RWPE2 (cell line): ENCODE results near the gene NOL4L.

Experiments used
- ATAC-seq: fragments of 200-7000 bp; cut with Tn5 transposase; 3 replicates; pipeline ENCODE4 v1.9.1; 2021; ENCODE audit warnings: low read depth
- DNase-seq: peaks from one replicate; pipeline ENCODE4 v3.0.0-alpha.2; 2020; ENCODE audit warnings: low spot score
- H3K27ac ChIP-seq: fragments of 450-650 bp; 2 replicates; pipeline ENCODE4 v1.5.1; 2017; ENCODE audit warnings: mild to moderate bottlenecking; ENCODE audit not compliant: poor library complexity, severe bottlenecking
- H3K27me3 ChIP-seq: fragments of 250-450 bp; sonication (Bioruptor Pico); 2 replicates; pipeline ENCODE4 v1.5.1; 2021; ENCODE audit warnings: mild to moderate bottlenecking, moderate library complexity; ENCODE audit not compliant: insufficient read depth, poor library complexity, severe bottlenecking
- H3K36me3 ChIP-seq: fragments of 250-450 bp; sonication (Bioruptor Pico); 2 replicates; pipeline ENCODE4 v1.5.1; 2020; ENCODE audit warnings: low read depth, mild to moderate bottlenecking, moderate library complexity
- H3K4me1 ChIP-seq: fragments of 250-450 bp; sonication (Bioruptor Pico); 2 replicates; pipeline ENCODE4 v1.5.1; 2021; ENCODE audit warnings: mild to moderate bottlenecking, moderate library complexity; ENCODE audit not compliant: insufficient read depth, poor library complexity, severe bottlenecking
- H3K4me3 ChIP-seq: fragments of 250-450 bp; sonication (Bioruptor Pico); 2 replicates; pipeline ENCODE4 v1.5.1; 2021; ENCODE audit warnings: mild to moderate bottlenecking, moderate library complexity; ENCODE audit not compliant: severe bottlenecking
- H3K9me3 ChIP-seq: fragments of 250-450 bp; sonication (Bioruptor Pico); 2 replicates; pipeline ENCODE4 v1.5.1; 2021; ENCODE audit warnings: mild to moderate bottlenecking, moderate library complexity; ENCODE audit not compliant: severe bottlenecking
- TF ChIP-seq, protein P1 (sequence below): fragments of 450-650 bp; IDR thresholded peaks from one replicate; pipeline ENCODE4 v1.5.1; 2017; ENCODE audit warnings: mild to moderate bottlenecking, moderate library complexity; ENCODE audit not compliant: poor library complexity, severe bottlenecking

NOL4L gene

DNA sequence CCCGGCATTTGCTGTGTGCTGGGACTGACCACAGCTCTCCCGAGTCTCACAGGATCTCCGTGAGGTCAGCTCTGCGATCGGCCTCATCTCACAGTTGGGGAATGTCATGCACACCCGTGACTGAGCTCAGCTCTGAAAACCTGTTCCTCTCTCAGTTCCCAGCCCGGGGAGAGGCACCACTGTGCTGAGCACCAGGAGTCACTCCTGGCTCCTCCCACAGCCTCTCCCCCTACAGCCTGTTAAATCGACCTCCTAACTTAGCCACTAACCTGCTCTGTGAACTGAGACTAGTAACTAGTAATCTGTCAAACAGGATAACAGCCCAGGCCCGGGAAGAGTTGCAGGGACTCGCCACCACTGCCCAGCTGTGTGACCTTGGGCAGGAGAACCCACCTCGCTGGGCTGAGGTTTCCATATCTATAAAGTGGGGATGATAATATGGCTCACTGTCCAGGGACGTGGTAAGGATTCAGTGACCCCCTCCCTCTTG, 20.1 kb upstream of the NOL4L start:
- H3K27ac ChIP-seq, result no peak overlapping the region
- ATAC-seq, result no peak
- H3K27me3 ChIP-seq, result peaks cover 17% of the 10 kb centered on the region
- peak; percentile 79 for DNase-seq
- H3K36me3 ChIP-seq, result no peaks in the 10 kb centered on the region
- no peak overlapping the region for H3K4me3 ChIP-seq
- no peaks in the 10 kb centered on the region for H3K4me1 ChIP-seq
- no peaks in the 10 kb centered on the region for H3K9me3 ChIP-seq
- TF ChIP-seq, protein P1, sequence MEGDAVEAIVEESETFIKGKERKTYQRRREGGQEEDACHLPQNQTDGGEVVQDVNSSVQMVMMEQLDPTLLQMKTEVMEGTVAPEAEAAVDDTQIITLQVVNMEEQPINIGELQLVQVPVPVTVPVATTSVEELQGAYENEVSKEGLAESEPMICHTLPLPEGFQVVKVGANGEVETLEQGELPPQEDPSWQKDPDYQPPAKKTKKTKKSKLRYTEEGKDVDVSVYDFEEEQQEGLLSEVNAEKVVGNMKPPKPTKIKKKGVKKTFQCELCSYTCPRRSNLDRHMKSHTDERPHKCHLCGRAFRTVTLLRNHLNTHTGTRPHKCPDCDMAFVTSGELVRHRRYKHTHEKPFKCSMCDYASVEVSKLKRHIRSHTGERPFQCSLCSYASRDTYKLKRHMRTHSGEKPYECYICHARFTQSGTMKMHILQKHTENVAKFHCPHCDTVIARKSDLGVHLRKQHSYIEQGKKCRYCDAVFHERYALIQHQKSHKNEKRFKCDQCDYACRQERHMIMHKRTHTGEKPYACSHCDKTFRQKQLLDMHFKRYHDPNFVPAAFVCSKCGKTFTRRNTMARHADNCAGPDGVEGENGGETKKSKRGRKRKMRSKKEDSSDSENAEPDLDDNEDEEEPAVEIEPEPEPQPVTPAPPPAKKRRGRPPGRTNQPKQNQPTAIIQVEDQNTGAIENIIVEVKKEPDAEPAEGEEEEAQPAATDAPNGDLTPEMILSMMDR, result no peak

DNA sequence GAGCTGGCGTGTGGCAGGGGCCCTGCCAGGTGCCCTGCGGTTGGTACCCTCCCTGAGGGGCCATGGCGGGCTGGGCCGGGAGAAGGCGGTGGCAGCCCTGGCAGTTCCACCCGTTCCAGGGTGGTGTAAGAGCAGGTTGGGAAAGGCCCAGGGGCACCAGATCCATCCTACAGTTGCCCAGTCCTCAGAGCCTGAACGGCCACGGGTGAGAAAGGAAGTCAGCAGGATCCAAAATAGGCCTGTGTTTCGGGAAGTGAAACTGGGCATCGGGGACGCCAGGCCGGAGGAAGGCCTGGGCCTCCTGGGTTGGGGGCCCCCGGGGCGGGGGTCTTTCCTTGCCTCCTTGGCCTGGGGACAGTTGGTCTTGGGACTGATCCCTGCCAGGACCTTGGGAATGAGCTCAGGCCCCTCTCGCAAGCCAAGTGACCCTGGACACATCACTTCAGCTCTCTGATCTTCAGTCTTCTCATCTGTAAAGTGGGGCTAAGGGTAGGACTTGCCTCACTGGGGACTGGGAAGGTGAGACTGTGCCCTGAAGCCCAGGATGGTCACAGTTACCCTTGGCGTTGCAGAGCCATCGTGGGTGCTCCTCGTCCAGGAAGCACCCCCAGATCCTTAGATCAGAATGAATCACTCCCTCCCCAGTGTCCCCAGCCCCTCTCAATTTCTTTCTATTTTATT, 18.1 kb upstream of the NOL4L start:
- Histone ChIP-seq H3K4me3 (no peak overlapping the region), H3K36me3 (no peaks in the 10 kb centered on the region), H3K4me1 (no peaks in the 10 kb centered on the region), H3K9me3 (no peaks in the 10 kb centered on the region), H3K27me3 (peaks cover 17% of the 10 kb centered on the region), H3K27ac (no peak overlapping the region)
- ATAC-seq (no peak), DNase-seq (peak; percentile 77)
- TF ChIP-seq, protein P1, result no peak

DNA sequence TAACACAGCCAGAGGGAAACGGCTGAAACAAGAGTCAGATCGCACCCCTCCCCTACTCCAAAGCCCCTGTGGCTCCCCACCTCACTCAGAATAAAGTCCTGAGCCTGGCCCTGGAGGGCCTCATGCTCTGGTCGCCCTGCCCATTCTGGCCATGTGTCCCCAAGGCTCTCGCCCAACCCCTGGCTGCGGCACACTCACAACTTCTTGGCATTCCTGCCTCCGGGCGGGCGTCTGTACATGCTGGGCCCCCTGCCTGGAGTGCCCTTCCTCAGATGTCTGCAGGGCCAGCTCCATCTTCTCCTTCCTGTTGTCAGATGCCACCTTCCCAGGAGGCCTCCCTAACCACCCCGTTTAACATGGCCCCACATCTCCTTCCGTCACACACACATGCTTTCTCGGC, 17.1 kb upstream of the NOL4L start:
- DNase-seq, result peak; percentile 78
- ATAC-seq, result no peak
- Histone ChIP-seq H3K27me3 (peaks cover 17% of the 10 kb centered on the region), H3K9me3 (no peaks in the 10 kb centered on the region), H3K36me3 (no peaks in the 10 kb centered on the region), H3K4me1 (no peaks in the 10 kb centered on the region), H3K27ac (no peak overlapping the region), H3K4me3 (no peak overlapping the region)
- TF ChIP-seq, protein P1, result no peak

DNA sequence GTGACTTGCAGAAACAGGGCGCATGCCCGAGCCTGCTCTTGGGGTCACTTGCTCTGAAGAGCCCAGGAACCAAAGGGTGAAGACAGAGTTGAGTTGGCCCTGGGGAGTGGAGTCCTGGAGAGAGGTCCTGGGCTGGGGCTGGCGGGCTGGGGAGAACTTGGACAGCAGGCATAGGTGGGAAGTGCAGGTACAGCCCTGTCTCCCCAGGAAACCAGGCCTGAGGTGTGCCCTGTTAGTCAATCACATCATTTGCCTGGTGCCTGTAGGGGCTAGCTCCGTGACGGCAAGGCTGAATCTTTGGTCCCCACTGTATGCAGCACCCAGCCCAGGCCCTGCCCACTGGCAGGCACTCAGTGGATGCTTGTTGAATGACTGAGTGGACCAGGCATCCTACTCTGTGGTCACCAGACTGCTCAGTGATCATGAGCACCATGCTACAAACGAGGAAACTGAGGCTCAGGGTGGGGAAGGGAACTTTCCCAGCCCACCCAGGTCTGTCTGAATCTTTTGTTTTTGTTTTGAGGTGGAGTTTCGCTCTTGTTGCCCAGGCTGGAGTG, 15.6 kb upstream of the NOL4L start:
- TF ChIP-seq, protein P1, result no peak
- Histone ChIP-seq H3K9me3 (no peaks in the 10 kb centered on the region), H3K27me3 (peaks cover 12% of the 10 kb centered on the region), H3K4me1 (no peaks in the 10 kb centered on the region), H3K36me3 (no peaks in the 10 kb centered on the region), H3K4me3 (no peak overlapping the region), H3K27ac (no peak overlapping the region)
- peak; percentile 19; the same call in 1 of the 3 replicates for ATAC-seq
- peak; percentile 75 for DNase-seq

DNA sequence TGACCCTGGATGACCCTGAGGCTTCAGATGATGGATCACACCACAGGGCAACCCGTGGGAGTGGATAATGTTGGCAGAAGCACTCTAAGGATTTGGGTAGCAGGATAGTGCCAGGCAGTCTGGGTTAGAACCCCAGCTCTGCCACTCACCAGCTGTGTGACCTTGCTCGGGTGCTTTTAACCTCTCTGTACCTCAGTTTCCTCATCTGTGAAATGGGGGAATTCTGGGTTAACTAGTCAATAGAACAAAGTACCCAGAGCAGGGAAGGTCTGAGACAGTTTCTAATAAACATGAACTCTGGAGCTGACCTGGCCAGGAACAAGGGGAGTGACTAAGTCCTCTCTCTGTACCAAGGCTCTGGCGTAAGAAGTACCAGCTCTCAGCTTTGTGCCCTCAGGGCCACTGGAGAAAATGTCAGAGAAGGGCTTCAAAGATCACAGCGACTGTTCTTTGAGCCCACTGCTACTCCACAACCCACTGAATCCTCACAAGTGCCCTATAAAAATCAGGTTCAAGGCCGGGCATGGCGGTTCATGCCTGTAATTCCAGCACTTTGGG, 14.7 kb upstream of the NOL4L start:
- TF ChIP-seq, protein P1, result no peak
- no peak overlapping the region for H3K4me3 ChIP-seq
- H3K9me3 ChIP-seq, result no peaks in the 10 kb centered on the region
- DNase-seq (no peak), ATAC-seq (0 out of 3 replicates have a peak, but pooled peaks have one; percentile 20)
- no peaks in the 10 kb centered on the region for H3K36me3 ChIP-seq
- H3K4me1 ChIP-seq, result no peaks in the 10 kb centered on the region
- no peak overlapping the region for H3K27ac ChIP-seq
- peaks cover 3% of the 10 kb centered on the region for H3K27me3 ChIP-seq
